Retina (tissue), 1 donor: Measurements from ENCODE around the gene RNF225.
"Not testable (repeated sequence)": the region's sequence is repeated elsewhere in the genome, so short reads cannot be mapped to it uniquely, and the experiment has no call there.

Experiments used
- DNase-seq: peaks from one replicate; pipeline ENCODE4 v3.0.0-alpha.2; 2016

RNF225 gene

GRCh38 chr19:58409010-58409790 is 13.7 kb downstream of the RNF225 start:
- peak; percentile 54 for DNase-seq

- DNase-seq, result no peak
Measured at GRCh38 chr19:58416604-58417003, 21.1 kb downstream of the RNF225 start.

- DNase-seq, result no peak
Measured at GRCh38 chr19:58417071-58417470, 21.6 kb downstream of the RNF225 start.

GRCh38 chr19:58428617-58429016 is 33.2 kb downstream of the RNF225 start:
- DNase-seq, result no peak

GRCh38 chr19:58429745-58430144 is 34.3 kb downstream of the RNF225 start:
- DNase-seq, result no peak

- no peak for DNase-seq
Measured at GRCh38 chr19:58434217-58434616, 38.8 kb downstream of the RNF225 start.

- DNase-seq, result peak; percentile 94
Measured at GRCh38 chr19:58439576-58440554, 44.4 kb downstream of the RNF225 start, which contains the start of gene ZNF132. Gene ZNF132 (minus strand): TSS chr19:58440153. CDS start chr19:58439821, 332 bp downstream.

GRCh38 chr19:58440556-58440955 is 45.1 kb downstream of the RNF225 start:
- DNase-seq, result peak; percentile 9

GRCh38 chr19:58442986-58443385 is 47.5 kb downstream of the RNF225 start:
- DNase-seq, result not testable (repeated sequence)
